Activated B cell treated with CpG ODN at 0.5 μM for 24 hours (primary cell): ENCODE data around the gene CADM4. TPM values are rescaled to one million over a fixed set of nuclear protein-coding genes. Genes with fewer than 3 reads are reported as not detected.

ENCODE experiments used
- ATAC-seq: fragments of 200-7000 bp; cut with Tn5 transposase; one replicate; pipeline ENCODE4 v1.10.0; 2021; ENCODE audit warnings: low read depth, mild to moderate bottlenecking, moderate library complexity
- CTCF ChIA-PET: fragments of 350-600 bp; sonication (Branson Sonifier 250); formaldehyde crosslinking; loops from one replicate; lab custom pipeline; 2021; ENCODE audit warnings: antibody characterized with exemption; lab: Charles Lee
- POLR2A ChIA-PET: fragments of 350-600 bp; sonication (Branson Sonifier 250); formaldehyde crosslinking; loops from one replicate; lab custom pipeline; 2021; ENCODE audit warnings: antibody characterized with exemption; lab: Charles Lee
- DNase-seq: peaks from one replicate; pipeline ENCODE4 v3.0.0; 2022
- H3K27ac Mint-ChIP-seq: one replicate; pipeline ENCODE4 v1.8.0; 2020; ENCODE audit warnings: mixed read lengths
- H3K27me3 Mint-ChIP-seq: one replicate; pipeline ENCODE4 v1.8.0; 2021; ENCODE audit warnings: mixed read lengths
- H3K36me3 Mint-ChIP-seq: one replicate; pipeline ENCODE4 v1.8.0; 2021; ENCODE audit warnings: low read depth, mixed read lengths
- H3K4me1 Mint-ChIP-seq: one replicate; pipeline ENCODE4 v1.8.0; 2021; ENCODE audit warnings: mixed read lengths
- H3K4me3 Mint-ChIP-seq: one replicate; pipeline ENCODE4 v1.8.0; 2020; ENCODE audit warnings: mild to moderate bottlenecking, mixed read lengths
- H3K9me3 Mint-ChIP-seq: one replicate; pipeline ENCODE4 v1.8.0; 2020; ENCODE audit warnings: mixed read lengths
- intact Hi-C: fragments of 100-400 bp; cut with micrococcal nuclease; formaldehyde crosslinking; loops from one replicate; pipeline ENCODE4 v1.15.1; 2024
- total RNA-seq: library from RNA; stranded (reverse); gene quantifications from 2 replicates; pipeline ENCODE4 v1.2.3, GENCODE V29; 2022
- TF ChIP-seq, protein P1 (sequence below): fragments of 200-600 bp; IDR thresholded peaks from one replicate; pipeline ENCODE4 v1.8.0; 2022; ENCODE audit warnings: antibody characterized with exemption, mild to moderate bottlenecking

The CADM4 gene
- total RNA-seq, 1 donor from 2014 or later = not detected

DNA sequence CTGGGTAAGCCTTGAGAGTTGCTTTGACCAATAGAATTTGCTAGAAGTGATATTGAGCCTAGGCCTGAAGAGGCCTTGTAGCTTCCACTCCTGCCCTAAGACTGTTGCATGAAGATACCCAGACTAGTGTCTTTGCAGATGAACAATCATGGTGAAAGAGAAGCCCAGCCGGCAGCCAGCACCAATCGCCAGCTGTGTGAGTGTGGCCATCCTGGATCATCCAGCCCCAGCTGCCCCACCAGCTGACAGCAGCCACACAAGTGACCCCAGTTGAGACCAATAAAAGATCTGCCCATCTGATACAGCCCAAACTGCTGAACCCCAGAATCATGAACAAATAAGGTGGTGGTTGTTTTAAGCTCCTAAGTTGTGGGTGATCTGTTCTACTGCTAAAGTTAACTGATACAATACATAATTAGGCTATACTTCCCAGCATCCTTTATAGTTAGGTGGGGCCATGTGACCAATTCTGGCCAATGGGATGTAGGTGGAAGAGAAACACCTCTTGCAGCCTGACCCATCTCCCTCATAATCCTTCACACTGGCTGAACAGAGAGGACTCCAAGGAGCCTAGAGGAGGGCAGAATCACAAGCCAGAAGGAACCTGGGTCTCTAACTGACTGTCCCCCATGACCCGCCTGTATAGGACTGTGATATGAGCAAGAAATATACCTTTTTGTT lies 10.9 kb downstream of the CADM4 start:
- intact Hi-C loops = no loop called here
- CTCF ChIA-PET = interaction anchor here (0.6 to 1.2 kb wide), 2 partner anchors 49 to 74 kb away, joined by 3 read pairs; no protein-coding TSS in a partner anchor
- no peak for DNase-seq
- Mint-ChIP-seq H3K27ac (no peak overlapping the region), H3K4me3 (no peak overlapping the region), H3K27me3 (peaks cover 7% of the 10 kb centered on the region), H3K9me3 (no peaks in the 10 kb centered on the region), H3K4me1 (peaks cover 10% of the 10 kb centered on the region), H3K36me3 (no peaks in the 10 kb centered on the region)
- POLR2A ChIA-PET = no interaction called here
- TF ChIP-seq, protein P1, sequence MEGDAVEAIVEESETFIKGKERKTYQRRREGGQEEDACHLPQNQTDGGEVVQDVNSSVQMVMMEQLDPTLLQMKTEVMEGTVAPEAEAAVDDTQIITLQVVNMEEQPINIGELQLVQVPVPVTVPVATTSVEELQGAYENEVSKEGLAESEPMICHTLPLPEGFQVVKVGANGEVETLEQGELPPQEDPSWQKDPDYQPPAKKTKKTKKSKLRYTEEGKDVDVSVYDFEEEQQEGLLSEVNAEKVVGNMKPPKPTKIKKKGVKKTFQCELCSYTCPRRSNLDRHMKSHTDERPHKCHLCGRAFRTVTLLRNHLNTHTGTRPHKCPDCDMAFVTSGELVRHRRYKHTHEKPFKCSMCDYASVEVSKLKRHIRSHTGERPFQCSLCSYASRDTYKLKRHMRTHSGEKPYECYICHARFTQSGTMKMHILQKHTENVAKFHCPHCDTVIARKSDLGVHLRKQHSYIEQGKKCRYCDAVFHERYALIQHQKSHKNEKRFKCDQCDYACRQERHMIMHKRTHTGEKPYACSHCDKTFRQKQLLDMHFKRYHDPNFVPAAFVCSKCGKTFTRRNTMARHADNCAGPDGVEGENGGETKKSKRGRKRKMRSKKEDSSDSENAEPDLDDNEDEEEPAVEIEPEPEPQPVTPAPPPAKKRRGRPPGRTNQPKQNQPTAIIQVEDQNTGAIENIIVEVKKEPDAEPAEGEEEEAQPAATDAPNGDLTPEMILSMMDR = no peak
- no peak for ATAC-seq

DNA sequence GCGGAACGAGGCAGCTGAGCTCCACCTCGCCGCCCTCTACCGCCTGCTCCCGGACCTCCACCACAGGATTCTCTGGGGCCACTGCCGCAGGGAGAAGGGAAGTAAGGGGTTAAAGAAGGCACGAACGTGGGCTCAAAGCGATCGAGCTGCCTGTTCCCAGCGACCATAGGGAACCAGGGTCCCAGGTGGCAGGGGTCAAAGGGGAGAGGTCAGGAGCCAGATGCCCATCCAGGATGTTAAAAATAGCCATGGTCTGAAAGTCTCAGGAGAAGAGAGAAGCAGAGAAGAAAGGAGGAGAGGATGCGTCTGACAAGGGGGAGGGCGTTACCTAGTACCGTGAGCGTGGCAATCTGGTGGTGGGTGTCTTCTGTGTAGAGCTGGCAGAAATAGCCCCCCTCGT lies 12.8 kb downstream of the CADM4 start:
- Mint-ChIP-seq H3K4me1 (peaks cover 10% of the 10 kb centered on the region), H3K9me3 (no peaks in the 10 kb centered on the region), H3K4me3 (no peak overlapping the region), H3K27me3 (peaks cover 4% of the 10 kb centered on the region), H3K27ac (no peak overlapping the region), H3K36me3 (no peaks in the 10 kb centered on the region)
- TF ChIP-seq, protein P1 = no peak
- no peak for ATAC-seq
- POLR2A ChIA-PET = interaction anchor here (0.6 kb wide), 1 partner anchor 16 kb away, joined by 3 read pairs; no protein-coding TSS in a partner anchor
- CTCF ChIA-PET = no interaction called here
- no peak for DNase-seq
- intact Hi-C loops = no loop called here

DNA sequence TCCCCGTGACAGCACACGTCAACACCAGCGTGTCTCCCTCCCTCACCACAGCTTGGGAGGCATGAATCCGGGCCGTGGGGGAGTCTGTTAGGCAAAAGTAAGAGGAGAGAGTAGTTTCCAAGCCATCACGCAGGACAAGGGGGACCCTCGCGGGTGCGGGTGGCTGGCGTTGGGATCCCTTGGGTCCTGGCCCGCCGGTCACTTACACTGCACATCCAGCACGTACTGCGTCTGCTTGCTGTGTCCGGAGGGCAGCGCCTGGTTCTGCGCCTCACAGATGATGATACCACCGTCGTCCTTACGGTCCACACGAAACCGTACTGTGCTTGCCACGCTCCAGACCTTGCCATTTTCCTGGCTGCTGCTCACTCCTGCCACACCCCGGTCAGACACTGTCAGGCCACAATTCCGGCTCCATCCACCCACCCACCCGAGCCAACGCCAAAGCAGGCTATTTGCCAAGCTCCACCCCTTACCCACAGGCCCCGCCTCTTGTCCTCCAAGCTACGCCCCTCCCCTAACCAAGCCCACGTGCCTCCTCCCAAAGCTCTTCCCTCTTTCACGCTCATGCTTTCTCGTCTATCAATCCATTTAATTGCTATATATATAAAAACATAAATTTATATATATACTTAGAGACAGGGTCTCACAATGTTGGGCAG lies 13.6 kb downstream of the CADM4 start:
- DNase-seq (no peak), ATAC-seq (no peak)
- ChIA-PET CTCF (interaction anchor here (0.9 to 1.0 kb wide), 2 partner anchors 17 to 32 kb away, joined by 3 to 4 read pairs; no protein-coding TSS in a partner anchor), POLR2A (interaction anchor here (0.6 kb wide), 1 partner anchor 17 kb away, joined by 3 read pairs; no protein-coding TSS in a partner anchor)
- Mint-ChIP-seq H3K27ac (no peak overlapping the region), H3K9me3 (no peaks in the 10 kb centered on the region), H3K4me1 (peaks cover 10% of the 10 kb centered on the region), H3K36me3 (no peaks in the 10 kb centered on the region), H3K4me3 (no peak overlapping the region), H3K27me3 (peaks cover 4% of the 10 kb centered on the region)
- TF ChIP-seq, protein P1 = no peak
- intact Hi-C loops = loop anchor here (1.0 kb wide), 1 partner anchor 71 kb away; no protein-coding TSS in a partner anchor

DNA sequence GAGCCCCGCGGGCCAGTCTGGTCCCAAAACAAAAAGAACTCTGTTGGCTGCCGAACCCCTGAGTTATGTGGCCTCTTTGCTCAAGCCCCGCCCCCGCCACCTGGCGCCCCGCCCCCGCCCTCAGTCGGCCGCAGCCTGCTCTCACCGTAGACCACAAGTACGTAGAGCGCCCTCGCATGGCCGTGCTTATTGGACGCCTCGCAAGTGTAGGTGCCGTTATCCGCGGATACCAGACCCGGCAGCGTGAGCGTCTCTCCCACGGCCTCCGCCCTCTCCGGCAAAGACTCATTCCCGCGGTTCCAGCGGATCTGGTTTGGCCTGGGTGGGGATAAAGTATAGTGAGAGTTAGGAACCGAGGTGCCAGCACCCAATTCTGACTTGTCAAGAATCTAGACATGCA lies 14.7 kb downstream of the CADM4 start:
- peak; percentile 59 for DNase-seq
- POLR2A ChIA-PET = no interaction called here
- Mint-ChIP-seq H3K9me3 (no peaks in the 10 kb centered on the region), H3K36me3 (peaks cover under 1% of the 10 kb centered on the region), H3K4me1 (peaks cover 19% of the 10 kb centered on the region), H3K4me3 (no peak overlapping the region), H3K27me3 (peaks cover 4% of the 10 kb centered on the region), H3K27ac (no peak overlapping the region)
- ATAC-seq = peak; percentile 84
- TF ChIP-seq, protein P1 = no peak
- intact Hi-C loops = loop anchor here (1.0 kb wide), 1 partner anchor 70 kb away; no protein-coding TSS in a partner anchor
- CTCF ChIA-PET = interaction anchor here (0.9 to 1.0 kb wide), 2 partner anchors 16 to 31 kb away, joined by 3 to 4 read pairs; no protein-coding TSS in a partner anchor
